HG02588 (cell line): ENCODE measurements around the gene LVRN.
"Not testable (repeated sequence)": the region's sequence is repeated elsewhere in the genome, so short reads cannot be mapped to it uniquely, and the experiment has no call there.

Source experiments
- ATAC-seq: cut with Tn5 transposase; IDR thresholded peaks from one replicate; pipeline ENCODE4 v1.9.1; 2021; ENCODE audit warnings: mild to moderate bottlenecking, moderate library complexity; ENCODE audit not compliant: unreplicated experiment

Gene LVRN, protein sequence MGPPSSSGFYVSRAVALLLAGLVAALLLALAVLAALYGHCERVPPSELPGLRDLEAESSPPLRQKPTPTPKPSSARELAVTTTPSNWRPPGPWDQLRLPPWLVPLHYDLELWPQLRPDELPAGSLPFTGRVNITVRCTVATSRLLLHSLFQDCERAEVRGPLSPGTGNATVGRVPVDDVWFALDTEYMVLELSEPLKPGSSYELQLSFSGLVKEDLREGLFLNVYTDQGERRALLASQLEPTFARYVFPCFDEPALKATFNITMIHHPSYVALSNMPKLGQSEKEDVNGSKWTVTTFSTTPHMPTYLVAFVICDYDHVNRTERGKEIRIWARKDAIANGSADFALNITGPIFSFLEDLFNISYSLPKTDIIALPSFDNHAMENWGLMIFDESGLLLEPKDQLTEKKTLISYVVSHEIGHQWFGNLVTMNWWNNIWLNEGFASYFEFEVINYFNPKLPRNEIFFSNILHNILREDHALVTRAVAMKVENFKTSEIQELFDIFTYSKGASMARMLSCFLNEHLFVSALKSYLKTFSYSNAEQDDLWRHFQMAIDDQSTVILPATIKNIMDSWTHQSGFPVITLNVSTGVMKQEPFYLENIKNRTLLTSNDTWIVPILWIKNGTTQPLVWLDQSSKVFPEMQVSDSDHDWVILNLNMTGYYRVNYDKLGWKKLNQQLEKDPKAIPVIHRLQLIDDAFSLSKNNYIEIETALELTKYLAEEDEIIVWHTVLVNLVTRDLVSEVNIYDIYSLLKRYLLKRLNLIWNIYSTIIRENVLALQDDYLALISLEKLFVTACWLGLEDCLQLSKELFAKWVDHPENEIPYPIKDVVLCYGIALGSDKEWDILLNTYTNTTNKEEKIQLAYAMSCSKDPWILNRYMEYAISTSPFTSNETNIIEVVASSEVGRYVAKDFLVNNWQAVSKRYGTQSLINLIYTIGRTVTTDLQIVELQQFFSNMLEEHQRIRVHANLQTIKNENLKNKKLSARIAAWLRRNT

GRCh38 chr5:115962239-115962564 is at the start of gene LVRN:
Gene LVRN, plus strand, starts transcription at chr5:115962475. Its CDS starts 143 bp downstream, at chr5:115962618.
- no peak for ATAC-seq

GRCh38 chr5:115913623-115914400 is 48.5 kb upstream of the LVRN start:
- not testable (repeated sequence) for ATAC-seq

DNA sequence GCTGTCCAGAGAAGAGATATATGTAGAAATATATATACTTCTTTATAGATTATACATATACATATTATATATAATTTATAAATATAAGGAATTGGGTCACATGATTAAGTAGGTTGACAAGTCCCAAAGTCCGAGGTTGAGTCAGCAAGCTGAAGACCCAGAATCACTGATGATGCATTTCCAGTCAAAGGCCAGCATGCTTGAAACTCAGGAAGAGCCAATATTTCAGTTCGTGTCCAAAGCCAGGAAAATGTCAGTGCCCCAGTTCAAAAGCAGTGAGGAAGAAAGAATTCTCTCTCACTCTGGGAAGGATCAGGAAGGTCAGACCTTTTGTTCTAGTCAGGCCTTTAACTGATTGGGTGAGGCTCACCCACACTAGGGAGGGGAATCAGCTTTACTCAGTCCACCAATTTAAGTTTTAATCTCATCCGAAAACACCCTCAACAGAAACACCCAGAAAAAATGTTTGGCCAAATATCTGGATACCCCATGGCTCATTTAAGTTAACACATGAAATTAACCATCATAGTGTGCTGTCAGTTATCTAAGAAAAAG is 42.0 kb upstream of the LVRN start:
- ATAC-seq: no peak

- not testable (repeated sequence) for ATAC-seq
Measured at GRCh38 chr5:115928578-115929407, 33.5 kb upstream of the LVRN start.

GRCh38 chr5:115930171-115930570 is 32.1 kb upstream of the LVRN start:
- ATAC-seq: not testable (repeated sequence)

DNA sequence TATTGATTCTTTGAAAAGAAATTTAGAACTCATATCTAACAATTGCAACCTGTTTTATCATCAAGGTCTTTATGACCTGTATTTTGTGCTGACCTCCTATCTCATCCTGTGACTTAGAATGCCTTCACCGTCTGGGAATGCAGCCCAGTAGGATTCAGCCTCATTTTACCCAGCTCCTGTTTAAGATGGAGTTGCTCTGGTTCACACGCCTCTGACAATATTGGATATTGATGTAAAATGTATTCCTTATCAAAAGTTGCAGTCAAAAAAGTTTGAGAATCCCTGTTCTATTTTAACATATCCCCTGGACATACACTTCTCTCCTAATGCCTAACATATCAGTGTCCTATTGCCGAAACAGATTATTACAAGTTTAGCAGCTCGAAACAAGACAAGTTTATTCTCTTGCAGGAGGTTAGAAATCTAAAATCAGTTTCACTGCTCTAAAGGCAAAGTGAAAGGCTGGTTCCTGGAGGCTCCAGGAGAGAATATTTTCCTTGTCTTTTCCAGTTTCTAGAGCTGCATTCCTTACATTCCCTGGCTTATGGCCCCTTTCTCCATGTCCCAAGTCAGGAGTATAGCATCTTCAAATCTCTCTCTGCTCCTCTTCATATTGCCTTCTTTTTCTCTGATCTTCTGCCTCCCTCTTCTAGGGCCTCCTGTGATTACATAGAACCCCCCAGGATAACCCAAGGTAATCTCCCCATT is 31.5 kb upstream of the LVRN start:
- ATAC-seq: no peak

- ATAC-seq: no peak
Measured at GRCh38 chr5:115932991-115933390, 29.3 kb upstream of the LVRN start.

DNA sequence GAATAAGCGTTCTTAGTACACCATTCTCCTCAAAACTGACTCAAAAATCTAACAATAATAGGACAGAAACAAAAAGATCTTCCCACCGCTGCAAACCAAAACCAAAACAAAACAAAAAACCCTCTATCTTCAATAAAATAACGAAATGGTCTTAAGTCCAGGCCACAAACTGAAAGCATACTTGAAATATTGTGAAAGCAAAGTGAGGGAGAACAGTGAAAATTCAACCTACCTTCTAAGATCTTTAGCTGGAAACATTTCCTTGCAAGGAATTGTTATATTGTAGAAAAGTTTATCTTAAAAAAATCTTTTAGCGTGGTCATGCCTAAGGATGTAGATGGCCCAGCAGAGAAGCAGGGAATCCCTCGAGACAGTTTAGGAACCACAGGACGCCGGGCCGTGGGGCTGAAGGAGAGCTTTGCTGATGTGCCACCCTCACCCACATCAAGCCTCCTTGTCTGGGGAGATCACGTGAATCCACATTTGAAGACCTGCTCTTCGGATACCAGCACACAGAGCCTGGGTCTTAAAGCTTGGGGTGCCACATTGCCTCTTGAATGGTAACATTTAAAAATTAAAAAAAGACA is 27.8 kb upstream of the LVRN start:
- ATAC-seq: no peak

- no peak for ATAC-seq
Measured at GRCh38 chr5:115936031-115936430, 26.2 kb upstream of the LVRN start.

DNA sequence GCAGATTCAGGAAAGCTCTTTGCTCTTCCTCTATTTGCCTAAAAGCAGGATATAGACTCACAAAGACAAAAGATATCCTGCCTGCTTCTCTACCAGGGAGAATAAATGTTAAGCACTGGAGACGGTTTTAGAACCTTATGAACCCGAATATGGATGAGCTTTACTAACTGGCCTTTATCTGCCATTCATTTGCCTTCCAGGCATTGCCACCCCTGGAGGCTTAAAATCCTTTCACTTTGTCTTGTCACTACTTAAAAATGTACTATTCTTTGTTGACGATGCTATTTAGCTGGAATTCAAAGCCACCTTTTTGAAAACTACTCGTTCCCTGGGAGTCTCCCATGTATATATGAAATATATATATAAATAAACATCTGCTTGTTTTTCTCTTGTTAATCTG is 23.2 kb upstream of the LVRN start:
- no peak for ATAC-seq

DNA sequence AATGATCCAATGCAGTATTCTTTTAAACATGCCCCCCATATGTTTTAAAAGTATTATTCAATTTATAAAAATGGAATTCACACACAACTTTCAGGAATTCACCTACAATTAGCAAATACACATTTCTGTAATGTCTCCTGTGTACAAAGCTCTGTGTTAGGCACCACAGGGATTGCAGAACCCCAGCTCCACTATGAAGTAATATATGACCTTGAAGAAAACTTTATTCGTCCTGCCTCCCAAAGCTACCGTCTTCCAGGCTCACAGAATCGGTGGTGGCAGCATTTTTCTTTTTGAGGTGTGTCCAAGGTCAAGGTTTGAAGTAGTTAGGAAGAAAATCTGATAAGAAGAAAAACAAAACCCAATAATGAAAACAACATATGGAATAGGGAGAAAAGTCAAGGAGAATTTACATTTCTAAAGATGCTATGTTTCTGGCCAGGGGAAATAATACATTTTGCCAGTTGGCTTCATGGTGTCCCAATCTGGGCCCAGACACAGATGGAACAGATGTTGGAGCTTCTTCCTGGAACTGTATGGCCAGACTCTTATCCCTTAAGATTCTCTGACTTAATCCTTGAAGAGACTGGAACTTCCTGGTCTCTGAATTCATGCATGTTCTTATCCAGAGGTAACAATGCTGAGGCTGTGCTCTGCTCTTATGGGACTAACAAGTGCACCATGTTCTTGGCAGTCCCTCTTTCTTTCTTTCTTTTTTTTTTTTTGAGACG is 22.0 kb upstream of the LVRN start:
- no peak for ATAC-seq

DNA sequence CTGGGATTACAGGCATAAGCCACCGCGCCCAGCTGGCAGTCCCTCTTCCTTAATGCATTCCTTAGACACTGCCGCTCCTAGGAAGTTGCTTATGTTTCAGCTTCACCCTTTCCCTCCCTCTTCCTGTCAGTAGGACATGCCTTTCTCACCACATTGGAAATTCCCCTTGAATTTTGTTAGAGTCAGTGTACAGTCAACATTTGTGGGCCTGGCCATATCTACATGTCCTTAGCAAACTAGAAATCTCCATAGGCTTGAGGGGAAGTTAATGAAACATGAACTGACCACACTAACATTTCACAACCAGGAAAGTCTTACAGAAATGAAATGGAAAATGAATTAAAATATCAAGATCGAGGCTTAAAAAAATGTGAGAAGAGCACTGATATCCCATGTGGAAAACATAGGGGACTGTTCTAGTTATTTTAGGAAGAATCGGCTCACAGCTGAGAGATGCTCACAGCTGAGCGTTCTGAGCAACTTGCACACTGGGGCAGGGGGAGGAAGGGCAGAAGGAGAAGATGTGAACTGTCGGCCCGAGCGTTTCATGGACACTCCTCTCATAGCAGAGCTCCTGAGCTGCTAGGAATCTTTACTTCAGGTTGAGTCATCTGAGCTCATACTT is 21.1 kb upstream of the LVRN start:
- ATAC-seq: no peak

DNA sequence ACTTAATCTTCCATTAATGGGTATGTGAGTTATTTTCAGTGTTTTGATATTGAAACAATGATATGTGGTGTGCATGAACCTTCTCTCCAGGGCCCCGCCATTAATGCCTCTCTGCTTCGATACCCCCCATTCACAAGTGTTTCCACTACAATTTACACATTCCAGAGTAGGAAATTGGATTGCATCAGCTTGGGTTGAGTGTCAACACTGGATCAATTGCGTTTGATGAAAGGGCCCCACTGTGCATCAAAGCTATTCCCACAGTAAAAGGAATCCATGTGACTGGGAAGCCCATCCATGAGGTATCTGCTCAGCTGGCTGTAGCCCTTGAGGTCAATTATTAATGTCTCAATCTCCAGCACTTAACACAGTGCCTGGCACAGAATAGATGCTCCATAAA is 17.8 kb upstream of the LVRN start:
- ATAC-seq: no peak

DNA sequence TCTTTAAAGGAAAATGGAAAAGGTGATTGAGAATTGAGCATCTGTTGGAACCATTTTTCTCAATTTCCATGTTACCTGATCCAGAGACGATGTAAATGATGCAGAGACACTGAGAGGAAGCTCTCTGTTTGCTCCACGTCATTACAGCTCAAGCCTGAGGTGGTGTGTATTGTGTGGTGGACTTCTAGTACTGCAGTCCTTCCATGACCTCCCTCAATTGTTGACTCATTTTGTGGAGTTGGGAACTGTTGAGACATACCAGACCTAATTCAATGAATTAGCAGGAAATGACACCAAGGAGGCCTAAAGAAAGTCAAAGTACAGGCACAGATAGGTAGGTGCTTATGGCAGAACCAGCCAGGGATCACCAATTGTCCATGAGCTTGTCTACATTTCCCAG is 15.6 kb upstream of the LVRN start:
- ATAC-seq: no peak

DNA sequence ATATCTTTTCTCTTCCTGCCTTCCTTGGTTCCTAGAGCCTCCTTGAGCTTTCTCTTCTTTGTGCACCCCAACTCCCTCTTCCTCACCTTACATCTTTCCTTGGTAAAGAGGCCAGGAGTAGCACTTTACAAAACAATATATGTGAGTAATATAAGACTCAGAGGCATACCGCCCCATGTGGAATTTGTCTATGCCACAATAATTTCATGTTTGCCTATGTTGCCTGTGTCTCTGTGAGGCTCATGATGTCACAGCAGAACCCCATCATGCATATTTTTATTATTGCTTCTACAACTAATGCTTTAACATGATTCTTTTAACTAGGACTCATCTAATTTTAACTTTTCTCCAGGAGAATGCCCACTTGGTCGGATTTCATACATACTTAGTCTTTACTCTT is 15.0 kb upstream of the LVRN start:
- ATAC-seq: no peak

DNA sequence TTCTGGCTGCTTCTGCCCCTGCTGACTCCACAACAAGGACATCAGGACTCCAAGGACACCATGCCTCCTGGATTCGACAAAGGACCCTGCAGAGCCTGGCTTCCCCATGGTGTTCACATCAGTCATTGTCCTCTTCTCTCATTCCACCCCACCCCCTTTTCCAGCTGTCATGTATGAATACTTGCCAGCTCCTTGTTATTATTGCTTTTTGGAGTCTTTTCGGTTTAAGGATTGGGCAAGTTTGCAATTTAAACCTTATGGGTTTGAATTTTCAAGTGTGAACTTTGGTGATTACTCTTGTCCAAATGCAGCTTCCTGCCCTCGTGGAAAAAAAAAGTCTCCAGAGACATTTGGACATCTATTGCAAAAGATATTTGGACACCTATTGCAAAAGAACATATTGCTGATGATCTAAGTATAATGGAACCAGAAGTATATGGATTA is 14.2 kb upstream of the LVRN start:
- ATAC-seq: no peak

- ATAC-seq: no peak
Measured at GRCh38 chr5:115949096-115949495, 13.2 kb upstream of the LVRN start.

DNA sequence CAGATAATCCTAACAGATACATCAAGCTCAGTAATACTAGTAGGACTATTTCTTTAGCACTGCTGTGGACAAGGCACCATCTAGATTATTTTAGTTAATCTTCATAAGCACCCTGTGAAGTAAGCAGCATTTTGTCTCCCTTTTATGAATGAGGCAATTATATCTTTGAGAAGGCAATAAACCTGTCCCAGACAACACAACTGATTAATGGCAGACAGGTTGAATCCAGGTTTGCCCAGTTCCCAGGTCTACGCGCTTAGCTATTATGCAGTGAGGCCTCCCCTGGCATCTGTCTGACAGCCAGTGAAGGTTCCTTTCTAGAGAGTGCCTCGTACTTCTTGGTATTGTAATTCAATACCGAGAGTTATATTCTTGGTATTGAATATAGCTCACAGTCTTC is 9.7 kb upstream of the LVRN start:
- no peak for ATAC-seq
